Left lung (tissue), 10 donors: ENCODE results near the gene FLT4. TPM values are rescaled to one million over a fixed set of nuclear protein-coding genes. Genes with fewer than 3 reads are reported as not detected.

Experiments
- ATAC-seq: fragments of 200-7000 bp; cut with Tn5 transposase; one replicate; pipeline ENCODE4 v1.9.1; 2020; ENCODE audit warnings: moderate library complexity
- DNase-seq, 4 donors: peaks; one replicate each; pipeline ENCODE4 v3.0.0-alpha.2; 2013 to 2020
- H3K27ac ChIP-seq, 2 donors: fragments of 200-600 bp; sonication (generic) in 1 of 2; one replicate each; pipeline versions ENCODE4 v1.5.0 to v1.8.0; 2020 to 2021
- H3K27me3 ChIP-seq, 2 donors: fragments of 200-600 bp; sonication (generic) in 1 of 2; one replicate each; pipeline versions ENCODE4 v1.5.0 to v1.8.0; 2020 to 2021
- H3K36me3 ChIP-seq, 2 donors: fragments of 200-600 bp; sonication (generic) in 1 of 2; one replicate each; pipeline versions ENCODE4 v1.5.0 to v1.8.0; 2020 to 2021
- H3K4me1 ChIP-seq, 2 donors: fragments of 200-600 bp; one replicate each; pipeline ENCODE4 v1.8.0; 2021
- H3K4me3 ChIP-seq, 2 donors: fragments of 200-600 bp; sonication (generic) in 1 of 2; one replicate each; pipeline versions ENCODE4 v1.5.0 to v1.8.0; 2020 to 2021; ENCODE audit warnings: mild to moderate bottlenecking in 1 of 2
- H3K9me3 ChIP-seq, 2 donors: fragments of 200-600 bp; sonication (generic) in 1 of 2; one replicate each; pipeline versions ENCODE4 v1.5.0 to v1.8.0; 2020 to 2021
- CTCF ChIP-seq, 2 donors: fragments of 200-600 bp; sonication (generic) in 1 of 2; IDR thresholded peaks; one replicate each; pipeline versions ENCODE4 v1.5.0 to v1.8.0; 2021; ENCODE audit warnings: antibody characterized with exemption in 2 of 2
- intact Hi-C, 2 donors: fragments of 100-400 bp; cut with DNase I; formaldehyde crosslinking; loops; one replicate each; pipeline versions ENCODE4 v1.11.2 to v1.14.2; 2022
- polyA plus RNA-seq, 6 donors: library from polyadenylated mRNA; unstranded; fragments of 120-200 nt; gene quantifications; one replicate each; pipeline ENCODE4 v1.2.1, GENCODE V29; 2013; ENCODE audit not compliant: insufficient read length in 6 of 6
- total RNA-seq, 2 donors: library from RNA; stranded (reverse); fragmentation: NEBNext Ultra II Directional; extraction: Animal tissue kit (Norgen Biotek cat#: 25700); gene quantifications; one replicate each; pipeline ENCODE4 v1.2.1, GENCODE V29; 2021
- donor health status: DM: no; HTN: yes; CAD: no.
- donor health status: DM: no; HTN: no; CAD: no.

FLT4 gene
- total and polyA plus RNA-seq, 8 donors: 21.7 to 48.5 (median 38.2) TPM

DNA sequence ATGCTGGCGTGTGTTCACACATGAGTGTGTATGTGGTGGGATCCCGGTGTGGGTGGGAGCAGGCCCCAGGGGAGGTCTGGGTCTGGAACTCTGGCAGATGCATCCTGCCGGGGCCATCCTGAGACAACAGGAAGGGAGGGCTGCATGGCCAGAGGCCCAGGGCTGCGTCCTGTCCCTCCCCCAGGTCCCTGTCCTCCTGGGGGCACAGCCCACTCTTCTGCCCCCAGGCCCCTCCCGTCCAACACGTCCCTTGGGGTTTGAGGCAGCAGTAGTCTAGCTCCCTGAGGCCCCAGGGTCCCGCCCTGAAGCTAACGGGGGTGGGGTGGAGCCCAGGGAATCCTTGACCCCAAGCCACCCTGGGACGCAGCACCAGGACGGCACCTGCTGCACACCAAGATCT is 16.6 kb downstream of the FLT4 start:
- no peaks in the 10 kb centered on the region for H3K4me1 ChIP-seq
- H3K27me3 ChIP-seq: no peaks in the 10 kb centered on the region
- peak overlapping the region in 1 of 2 donors; percentile 23 for H3K27ac ChIP-seq
- TF ChIP-seq CTCF (IDR thresholded peaks at IDR 0.05): no peak
- peak in 1 of 4 donors; percentile 54 for DNase-seq
- H3K9me3 ChIP-seq: no peaks in the 10 kb centered on the region
- no peak overlapping the region for H3K4me3 ChIP-seq
- intact Hi-C loops: no loop called here
- ATAC-seq: peak; percentile 16
- H3K36me3 ChIP-seq: no peaks in the 10 kb centered on the region

DNA sequence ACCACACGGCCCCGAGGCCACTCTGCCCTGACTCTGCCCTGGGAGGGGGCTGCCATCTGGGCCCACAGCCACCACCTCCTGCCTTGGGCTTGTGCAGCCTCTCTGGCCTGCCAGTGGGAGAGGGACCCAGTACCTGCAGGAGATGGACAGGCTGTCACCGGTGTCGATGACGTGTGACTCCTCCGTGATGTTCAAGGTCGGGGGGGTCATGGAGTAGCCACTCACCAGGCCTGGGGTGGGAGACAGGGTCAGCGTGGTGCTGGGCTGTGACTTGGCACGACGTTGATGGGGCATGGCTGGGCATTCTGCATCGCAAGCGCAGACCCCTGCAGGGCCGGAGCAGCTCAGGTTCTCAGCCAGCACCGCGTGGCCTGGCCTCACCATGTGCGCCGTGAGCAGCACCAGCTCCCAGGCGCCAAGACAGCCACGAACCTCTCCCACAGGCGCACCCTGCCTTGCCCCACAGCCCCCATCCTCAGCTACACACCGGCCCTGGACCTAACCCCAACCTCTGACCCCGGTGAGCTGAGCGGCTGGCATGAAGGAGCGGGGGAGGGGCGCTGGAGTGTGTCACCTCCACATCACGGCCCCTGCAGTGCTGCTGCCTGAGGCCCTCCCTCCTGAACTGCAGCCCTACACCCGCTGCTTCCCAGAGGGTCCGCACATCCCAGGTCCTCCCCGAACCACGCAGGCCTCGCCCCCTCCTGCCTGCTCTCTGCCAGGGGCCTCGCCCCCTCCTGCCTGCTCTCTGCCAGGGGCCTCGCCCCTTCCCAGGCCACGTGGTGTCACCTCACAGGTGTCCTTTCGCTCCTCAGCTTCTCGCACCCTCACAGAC is 17.6 kb downstream of the FLT4 start:
- peak overlapping the region in 1 of 2 donors; percentile 23 for H3K27ac ChIP-seq
- no peaks in the 10 kb centered on the region for H3K36me3 ChIP-seq
- intact Hi-C loops: no loop called here
- TF ChIP-seq CTCF (IDR thresholded peaks at IDR 0.05): no peak
- no peaks in the 10 kb centered on the region for H3K9me3 ChIP-seq
- ATAC-seq (no peak), DNase-seq (peak in 1 of 4 donors; percentile 71)
- no peaks in the 10 kb centered on the region for H3K27me3 ChIP-seq
- H3K4me1 ChIP-seq: no peaks in the 10 kb centered on the region
- no peak overlapping the region for H3K4me3 ChIP-seq

DNA sequence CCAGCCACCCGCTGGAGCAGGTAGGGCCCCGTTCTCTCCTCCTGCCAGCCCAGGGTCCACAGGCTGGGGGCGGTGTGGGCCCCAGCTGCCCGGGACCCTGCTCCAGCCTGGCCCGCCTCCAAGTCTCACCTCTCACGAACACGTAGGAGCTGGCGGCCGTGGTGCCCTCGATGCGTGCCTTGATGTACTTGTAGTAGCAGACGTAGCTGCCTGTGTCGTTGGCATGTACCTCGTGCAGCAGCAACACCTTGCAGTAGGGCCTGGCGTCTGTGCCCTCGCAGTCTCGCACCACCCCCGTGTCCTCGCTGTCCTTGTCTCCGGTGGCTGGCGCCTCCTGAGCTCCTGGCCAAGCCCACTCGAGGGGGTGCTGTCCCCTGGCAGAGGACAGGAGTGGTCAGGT is 19.0 kb downstream of the FLT4 start:
- H3K36me3 ChIP-seq: no peaks in the 10 kb centered on the region
- H3K27me3 ChIP-seq: no peaks in the 10 kb centered on the region
- no peak overlapping the region for H3K27ac ChIP-seq
- H3K4me1 ChIP-seq: no peaks in the 10 kb centered on the region
- intact Hi-C loops: no loop called here
- DNase-seq: peak in 1 of 4 donors; percentile 81
- no peak for TF ChIP-seq CTCF (IDR thresholded peaks at IDR 0.05)
- no peak for ATAC-seq
- H3K9me3 ChIP-seq: no peaks in the 10 kb centered on the region
- H3K4me3 ChIP-seq: no peak overlapping the region

DNA sequence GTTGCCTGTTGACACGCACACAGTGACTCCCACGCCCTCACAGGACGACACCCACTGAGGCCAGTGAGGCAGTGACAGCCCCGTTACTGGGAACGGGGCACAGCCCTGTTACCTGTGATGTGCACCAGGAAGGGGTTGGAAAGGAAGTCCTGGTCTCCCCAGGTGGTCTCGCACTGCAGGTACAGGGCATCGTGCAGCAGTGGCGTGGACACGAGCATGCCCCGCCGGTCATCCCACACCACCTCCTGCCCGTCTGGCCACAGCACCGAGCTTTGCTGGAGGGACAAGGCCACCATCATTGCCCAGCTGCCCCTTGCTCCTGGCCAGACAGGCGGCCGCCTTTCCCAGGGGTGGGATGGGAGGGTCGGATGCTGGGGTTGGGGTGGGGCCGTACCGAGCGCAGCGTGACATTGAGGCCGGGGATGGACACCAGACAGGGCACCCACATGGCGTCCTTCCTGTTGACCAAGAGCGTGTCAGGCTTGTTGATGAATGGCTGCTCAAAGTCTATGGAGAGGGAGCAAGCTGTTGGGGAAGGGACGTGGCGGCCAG is 19.5 kb downstream of the FLT4 start:
- no peak for ATAC-seq
- peak in 1 of 4 donors; percentile 60 for DNase-seq

More for the DNA sequence above, 19.5 kb downstream of the FLT4 start:
- H3K9me3 ChIP-seq: no peaks in the 10 kb centered on the region
- H3K4me3 ChIP-seq: no peak overlapping the region
- no peaks in the 10 kb centered on the region for H3K36me3 ChIP-seq
- no peaks in the 10 kb centered on the region for H3K4me1 ChIP-seq
- intact Hi-C loops: no loop called here
- no peaks in the 10 kb centered on the region for H3K27me3 ChIP-seq
- H3K27ac ChIP-seq: no peak overlapping the region
- no peak for TF ChIP-seq CTCF (IDR thresholded peaks at IDR 0.05)
